Measurements from ENCODE around the gene MCM3. TPM values are rescaled to one million over a fixed set of nuclear protein-coding genes. Genes with fewer than 3 reads are reported as not detected.

Gene MCM3
- polyA plus RNA-seq, 1 donor (not counting 4 experiments of a cell fraction or from before 2014, with no cell fraction given) = 60.9 TPM

- no peak overlapping the region for H3K9ac ChIP-seq (ENCODE audit: control insufficient read depth, extremely low read depth, insufficient read depth, low read length)
- TF ChIP-seq, protein P1, sequence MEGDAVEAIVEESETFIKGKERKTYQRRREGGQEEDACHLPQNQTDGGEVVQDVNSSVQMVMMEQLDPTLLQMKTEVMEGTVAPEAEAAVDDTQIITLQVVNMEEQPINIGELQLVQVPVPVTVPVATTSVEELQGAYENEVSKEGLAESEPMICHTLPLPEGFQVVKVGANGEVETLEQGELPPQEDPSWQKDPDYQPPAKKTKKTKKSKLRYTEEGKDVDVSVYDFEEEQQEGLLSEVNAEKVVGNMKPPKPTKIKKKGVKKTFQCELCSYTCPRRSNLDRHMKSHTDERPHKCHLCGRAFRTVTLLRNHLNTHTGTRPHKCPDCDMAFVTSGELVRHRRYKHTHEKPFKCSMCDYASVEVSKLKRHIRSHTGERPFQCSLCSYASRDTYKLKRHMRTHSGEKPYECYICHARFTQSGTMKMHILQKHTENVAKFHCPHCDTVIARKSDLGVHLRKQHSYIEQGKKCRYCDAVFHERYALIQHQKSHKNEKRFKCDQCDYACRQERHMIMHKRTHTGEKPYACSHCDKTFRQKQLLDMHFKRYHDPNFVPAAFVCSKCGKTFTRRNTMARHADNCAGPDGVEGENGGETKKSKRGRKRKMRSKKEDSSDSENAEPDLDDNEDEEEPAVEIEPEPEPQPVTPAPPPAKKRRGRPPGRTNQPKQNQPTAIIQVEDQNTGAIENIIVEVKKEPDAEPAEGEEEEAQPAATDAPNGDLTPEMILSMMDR (optimal IDR thresholded peaks at IDR 0.05 in 1 of 3, IDR thresholded peaks at IDR 0.05 in 1 of 3, conservative IDR thresholded peaks at IDR 0.05 in 1 of 3; ENCODE audit: extremely low read depth in 1 of 3, insufficient read depth in 2 of 3, low read length in 3 of 3) = no peak
- TF ChIP-seq EZH2 (IDR thresholded peaks at IDR 0.05; ENCODE audit: low read length) = no peak
- H3K27me3 ChIP-seq (ENCODE audit: control insufficient read depth, extremely low read depth, insufficient read depth, low read length) = peaks cover 3% of the 10 kb centered on the region
- H3K4me1 ChIP-seq (ENCODE audit: control insufficient read depth, extremely low read depth, insufficient read depth, low read length) = no peaks in the 10 kb centered on the region
- no peaks in the 10 kb centered on the region for H3K36me3 ChIP-seq (ENCODE audit: control insufficient read depth in 2 of 2, extremely low read depth in 1 of 2, insufficient read depth in 2 of 2, low read length in 2 of 2)
- H4K20me1 ChIP-seq (ENCODE audit: control insufficient read depth, extremely low read depth, insufficient read depth, low read length) = no peaks in the 10 kb centered on the region
- FAIRE-seq (no peak), DNase-seq (ENCODE audit: low read depth, low spot score) (no peak)
- no peaks in the 10 kb centered on the region for H3K9me3 ChIP-seq (ENCODE audit: control insufficient read depth, low read depth, low read length)
- H2AFZ ChIP-seq (ENCODE audit: control insufficient read depth, low read length) = no peak overlapping the region
- no peaks in the 10 kb centered on the region for H3K9me1 ChIP-seq (ENCODE audit: control insufficient read depth, extremely low read depth, insufficient read depth, low read length)
- no peak overlapping the region for H3K4me3 ChIP-seq (ENCODE audit: control insufficient read depth in 2 of 3, extremely low read depth in 1 of 3, insufficient read depth in 2 of 3, low read depth in 1 of 3, low read length in 3 of 3)
- no peak overlapping the region for H3K27ac ChIP-seq (ENCODE audit: control insufficient read depth, insufficient read depth, low read length)
- no peaks in the 10 kb centered on the region for H3K79me2 ChIP-seq (ENCODE audit: control insufficient read depth, insufficient read depth, low read length)
- dilution Hi-C loops (cut with MboI; ENCODE audit: extremely low pct_ligation_motif_present, low sequenced_read_pairs) = no loop called here
- H3K4me2 ChIP-seq (ENCODE audit: control insufficient read depth, extremely low read depth, insufficient read depth, low read depth, low read length) = no peak overlapping the region
These were observed 66.8 kb downstream of the MCM3 start for GRCh38 chr6:52217761-52218160.

DNA sequence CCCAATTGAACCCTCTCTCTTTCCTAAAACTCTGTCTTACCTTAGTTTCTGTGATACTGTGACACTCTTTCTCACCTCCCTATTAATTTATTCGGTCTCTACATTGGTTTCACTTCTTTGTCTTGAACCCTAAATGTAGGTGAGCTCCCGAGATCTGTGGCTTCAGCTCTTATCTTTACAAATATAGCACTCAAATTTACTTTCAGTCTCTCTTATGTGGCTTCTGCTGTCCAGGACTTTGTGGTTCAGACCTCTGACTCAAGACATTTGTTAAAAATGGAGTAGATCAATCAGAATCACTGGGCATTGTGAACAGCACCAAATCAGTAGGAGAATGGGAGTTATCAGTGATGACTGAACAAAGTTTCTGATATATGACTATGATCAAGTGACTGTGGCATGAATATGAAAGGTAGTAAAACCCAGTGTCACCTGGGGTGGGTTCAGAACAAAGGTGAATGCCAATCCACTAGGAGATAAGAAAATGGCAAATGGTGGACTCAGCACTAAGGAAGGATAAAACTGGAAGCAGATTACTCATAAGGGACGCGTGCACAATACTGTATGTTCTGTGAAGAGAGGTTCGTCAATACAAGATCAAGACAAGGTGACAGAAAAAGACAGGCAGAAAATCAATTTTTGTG, 67.5 kb downstream of the MCM3 start:
- Histone ChIP-seq H3K79me2 (ENCODE audit: control insufficient read depth, insufficient read depth, low read length) (no peaks in the 10 kb centered on the region), H3K4me3 (ENCODE audit: control insufficient read depth in 2 of 3, extremely low read depth in 1 of 3, insufficient read depth in 2 of 3, low read depth in 1 of 3, low read length in 3 of 3) (no peak overlapping the region), H4K20me1 (ENCODE audit: control insufficient read depth, extremely low read depth, insufficient read depth, low read length) (no peaks in the 10 kb centered on the region), H3K9me1 (ENCODE audit: control insufficient read depth, extremely low read depth, insufficient read depth, low read length) (no peaks in the 10 kb centered on the region), H3K9me3 (ENCODE audit: control insufficient read depth, low read depth, low read length) (no peaks in the 10 kb centered on the region), H3K4me2 (ENCODE audit: control insufficient read depth, extremely low read depth, insufficient read depth, low read depth, low read length) (no peak overlapping the region), H2AFZ (ENCODE audit: control insufficient read depth, low read length) (no peak overlapping the region), H3K36me3 (ENCODE audit: control insufficient read depth in 2 of 2, extremely low read depth in 1 of 2, insufficient read depth in 2 of 2, low read length in 2 of 2) (no peaks in the 10 kb centered on the region), H3K27me3 (ENCODE audit: control insufficient read depth, extremely low read depth, insufficient read depth, low read length) (peaks cover 3% of the 10 kb centered on the region), H3K27ac (ENCODE audit: control insufficient read depth, insufficient read depth, low read length) (no peak overlapping the region), H3K9ac (ENCODE audit: control insufficient read depth, extremely low read depth, insufficient read depth, low read length) (no peak overlapping the region), H3K4me1 (ENCODE audit: control insufficient read depth, extremely low read depth, insufficient read depth, low read length) (no peaks in the 10 kb centered on the region)
- TF ChIP-seq, protein P1 (optimal IDR thresholded peaks at IDR 0.05 in 1 of 3, IDR thresholded peaks at IDR 0.05 in 1 of 3, conservative IDR thresholded peaks at IDR 0.05 in 1 of 3; ENCODE audit: extremely low read depth in 1 of 3, insufficient read depth in 2 of 3, low read length in 3 of 3) = no peak
- no peak for TF ChIP-seq EZH2 (IDR thresholded peaks at IDR 0.05; ENCODE audit: low read length)
- dilution Hi-C loops (cut with MboI; ENCODE audit: extremely low pct_ligation_motif_present, low sequenced_read_pairs) = no loop called here
- no peak for FAIRE-seq
- no peak for DNase-seq (ENCODE audit: low read depth, low spot score)
